WTC11 (cell line): ENCODE data around the gene DPP4. TPM values are rescaled to one million over a fixed set of nuclear protein-coding genes. Genes with fewer than 3 reads are reported as not detected.

ENCODE experiments used
- ATAC-seq: fragments of 200-7000 bp; cut with Tn5 transposase; 2 replicates; pipeline ENCODE4 v1.10.0; 2021; ENCODE audit warnings: mild to moderate bottlenecking, moderate library complexity
- CTCF ChIA-PET: fragments of 300-600 bp; sonication (Branson Sonifier 250); formaldehyde crosslinking; loops from one replicate; lab custom pipeline; 2021; ENCODE audit warnings: antibody characterized with exemption; lab: Charles Lee
- POLR2A ChIA-PET: fragments of 350-600 bp; sonication (Branson Sonifier 250); formaldehyde crosslinking; loops from one replicate; lab custom pipeline; 2021; ENCODE audit warnings: antibody characterized with exemption; lab: Charles Lee
- DNase-seq: peaks from one replicate; pipeline ENCODE4 v3.0.0; 2021; ENCODE audit warnings: low spot score
- H3K27ac Mint-ChIP-seq: 2 replicates; pipeline ENCODE4 v1.8.0; 2021; ENCODE audit warnings: mixed read lengths
- H3K27me3 Mint-ChIP-seq: 2 replicates; pipeline ENCODE4 v1.8.0; 2021; ENCODE audit warnings: low read depth, mild to moderate bottlenecking, moderate library complexity, mixed read lengths
- H3K36me3 Mint-ChIP-seq: 2 replicates; pipeline ENCODE4 v1.8.0; 2021; ENCODE audit warnings: mixed read lengths
- H3K4me1 Mint-ChIP-seq: 2 replicates; pipeline ENCODE4 v1.8.0; 2022; ENCODE audit warnings: mixed read lengths
- H3K4me3 Mint-ChIP-seq: 2 replicates; pipeline ENCODE4 v1.8.0; 2021; ENCODE audit warnings: mild to moderate bottlenecking, moderate library complexity, mixed read lengths
- H3K9me3 Mint-ChIP-seq: 2 replicates; pipeline ENCODE4 v1.8.0; 2021; ENCODE audit warnings: mixed read lengths
- AR ChIP-seq: fragments of 250-450 bp; sonication (Bioruptor Pico); IDR thresholded peaks from 2 replicates; pipeline ENCODE4 v1.9.0; 2021; ENCODE audit warnings: mild to moderate bottlenecking
- CREM ChIP-seq: sonication (generic); formaldehyde crosslinking; IDR thresholded peaks from 2 replicates; pipeline ENCODE4 v1.8.1; 2022; ENCODE audit warnings: mild to moderate bottlenecking, missing genetic modification reagents, moderate library complexity
- EMX1 ChIP-seq: fragments of 250-450 bp; sonication (Bioruptor Pico); IDR thresholded peaks from 2 replicates; pipeline ENCODE4 v1.8.0; 2021; ENCODE audit warnings: mild to moderate bottlenecking
- ETV6 ChIP-seq: sonication (generic); formaldehyde crosslinking; IDR thresholded peaks from 2 replicates; pipeline ENCODE4 v1.8.1; 2022; ENCODE audit warnings: mild to moderate bottlenecking, missing genetic modification reagents
- FOXK1 ChIP-seq: sonication (generic); formaldehyde crosslinking; IDR thresholded peaks from 2 replicates; pipeline ENCODE4 v1.8.0; 2022; ENCODE audit warnings: mild to moderate bottlenecking, moderate library complexity, missing genetic modification reagents
- GABPB1 ChIP-seq: sonication (generic); formaldehyde crosslinking; IDR thresholded peaks from 2 replicates; pipeline ENCODE4 v1.8.1; 2023; ENCODE audit warnings: mild to moderate bottlenecking, missing genetic modification reagents
- JAZF1 ChIP-seq: fragments of 250-450 bp; sonication (Bioruptor Pico); IDR thresholded peaks from 2 replicates; pipeline ENCODE4 v1.9.0; 2021; ENCODE audit warnings: moderate library complexity, mild to moderate bottlenecking, inconsistent platforms
- JUN ChIP-seq: sonication (generic); formaldehyde crosslinking; IDR thresholded peaks from 2 replicates; pipeline ENCODE4 v1.8.0; 2023; ENCODE audit warnings: mild to moderate bottlenecking, missing genetic modification reagents
- KAT7 ChIP-seq: sonication (generic); formaldehyde crosslinking; IDR thresholded peaks from 2 replicates; pipeline ENCODE4 v1.8.1; 2023; ENCODE audit warnings: missing genetic modification reagents, mild to moderate bottlenecking, borderline replicate concordance
- MXD4 ChIP-seq: fragments of 250-450 bp; sonication (Bioruptor Pico); IDR thresholded peaks from 2 replicates; pipeline ENCODE4 v1.8.0; 2021; ENCODE audit warnings: mild to moderate bottlenecking, moderate library complexity, borderline replicate concordance
- NFATC4 ChIP-seq: fragments of 250-450 bp; sonication (Bioruptor Pico); IDR thresholded peaks from 2 replicates; pipeline ENCODE4 v1.9.0; 2021; ENCODE audit warnings: mild to moderate bottlenecking
- PREB ChIP-seq: sonication (generic); formaldehyde crosslinking; IDR thresholded peaks from 2 replicates; pipeline ENCODE4 v1.8.1; 2022; ENCODE audit warnings: mild to moderate bottlenecking, missing genetic modification reagents, moderate library complexity, borderline replicate concordance
- PRRX2 ChIP-seq: fragments of 250-450 bp; sonication (Bioruptor Pico); IDR thresholded peaks from 2 replicates; pipeline ENCODE4 v1.8.0; 2021; ENCODE audit warnings: mild to moderate bottlenecking
- RORB ChIP-seq: fragments of 250-450 bp; sonication (Bioruptor Pico); IDR thresholded peaks from 2 replicates; pipeline ENCODE4 v1.9.0; 2021; ENCODE audit warnings: mild to moderate bottlenecking
- SMAD4 ChIP-seq: sonication (generic); formaldehyde crosslinking; IDR thresholded peaks from 2 replicates; pipeline ENCODE4 v1.8.0; 2022; ENCODE audit warnings: mild to moderate bottlenecking, missing genetic modification reagents
- SOX15 ChIP-seq: fragments of 250-450 bp; sonication (Bioruptor Pico); IDR thresholded peaks from 2 replicates; pipeline ENCODE4 v1.9.0; 2021; ENCODE audit warnings: mild to moderate bottlenecking
- USF2 ChIP-seq: sonication (generic); formaldehyde crosslinking; IDR thresholded peaks from 2 replicates; pipeline ENCODE4 v1.8.1; 2023; ENCODE audit warnings: mild to moderate bottlenecking, missing genetic modification reagents, moderate library complexity
- ZBTB21 ChIP-seq: sonication (generic); formaldehyde crosslinking; IDR thresholded peaks from 2 replicates; pipeline ENCODE4 v1.8.1; 2023; ENCODE audit warnings: mild to moderate bottlenecking, missing genetic modification reagents, borderline replicate concordance
- ZNF281 ChIP-seq: sonication (generic); formaldehyde crosslinking; IDR thresholded peaks from 2 replicates; pipeline ENCODE4 v1.8.0; 2023; ENCODE audit warnings: mild to moderate bottlenecking, missing genetic modification reagents
- ZNF425 ChIP-seq: fragments of 250-450 bp; sonication (Bioruptor Pico); conservative IDR thresholded peaks from 2 replicates; pipeline ENCODE4 v1.9.0; 2021; ENCODE audit warnings: mild to moderate bottlenecking
- total RNA-seq: library from RNA; stranded (reverse); gene quantifications from 3 replicates; pipeline ENCODE4 v1.2.3, GENCODE V29; 2021
- TF ChIP-seq, protein P1 (sequence below): sonication (generic); formaldehyde crosslinking; IDR thresholded peaks from 2 replicates; pipeline ENCODE4 v1.8.0; 2022; ENCODE audit warnings: mild to moderate bottlenecking, missing genetic modification reagents
- TF ChIP-seq, protein P2 (sequence below): sonication (generic); formaldehyde crosslinking; conservative IDR thresholded peaks from 2 replicates; pipeline ENCODE4 v1.8.1; 2022; ENCODE audit warnings: mild to moderate bottlenecking, missing genetic modification reagents
- TF ChIP-seq, protein P3 (sequence below): sonication (generic); formaldehyde crosslinking; IDR thresholded peaks from 2 replicates; pipeline ENCODE4 v1.8.0; 2023; ENCODE audit warnings: missing genetic modification reagents
- TF ChIP-seq, protein P4 (sequence below): fragments of 200-600 bp; IDR thresholded peaks from 2 replicates; pipeline ENCODE4 v1.8.0; 2022; ENCODE audit warnings: antibody characterized with exemption

The DPP4 gene
- total RNA-seq, 1 experiment from 2014 or later, result 3.6 TPM

DNA sequence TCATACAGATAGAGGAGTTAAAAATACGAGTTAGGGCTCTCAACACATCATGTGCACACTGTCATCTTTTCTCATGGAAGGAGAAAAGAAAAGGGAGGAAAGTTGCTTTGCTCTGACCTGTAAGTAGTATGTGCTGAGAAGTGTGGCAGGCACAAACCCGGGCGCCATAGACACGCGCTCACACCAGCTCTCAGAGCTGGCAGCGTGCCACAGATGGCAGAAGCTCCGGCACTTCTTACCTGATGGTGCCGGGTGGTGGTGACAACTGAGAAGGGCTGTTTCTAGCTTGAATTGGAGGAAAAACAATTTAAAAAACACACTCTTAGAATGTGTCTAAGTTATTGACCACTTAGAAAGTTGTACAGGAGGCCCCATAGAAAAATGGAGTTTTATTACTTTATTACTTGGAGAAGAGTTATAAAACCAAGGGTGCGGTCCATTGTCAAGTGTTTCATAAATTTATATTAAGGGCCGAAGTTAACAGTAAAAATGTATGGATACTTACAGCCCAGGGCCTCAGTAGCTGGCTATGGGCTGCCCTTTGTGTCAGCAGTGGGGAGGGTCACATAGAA, 92.2 kb downstream of the DPP4 start:
- no peaks in the 10 kb centered on the region for H3K27me3 Mint-ChIP-seq
- no peak overlapping the region for H3K27ac Mint-ChIP-seq
- no peak overlapping the region for H3K4me3 Mint-ChIP-seq
- DNase-seq (no peak), ATAC-seq (no peak)
- H3K4me1 Mint-ChIP-seq, result peaks cover 6% of the 10 kb centered on the region
- H3K9me3 Mint-ChIP-seq, result no peaks in the 10 kb centered on the region
- ChIA-PET CTCF (no interaction called here), POLR2A (no interaction called here)
- no peaks in the 10 kb centered on the region for H3K36me3 Mint-ChIP-seq
- TF ChIP-seq GABPB1, result no peak
- TF ChIP-seq USF2 (CRISPR knock-in tag), result no peak
- TF ChIP-seq MXD4 (CRISPR knock-in tag), result no peak
- no peak for TF ChIP-seq PRRX2 (CRISPR knock-in tag)
- no peak for TF ChIP-seq SOX15
- no peak for TF ChIP-seq AR (CRISPR knock-in tag)
- TF ChIP-seq, protein P1, sequence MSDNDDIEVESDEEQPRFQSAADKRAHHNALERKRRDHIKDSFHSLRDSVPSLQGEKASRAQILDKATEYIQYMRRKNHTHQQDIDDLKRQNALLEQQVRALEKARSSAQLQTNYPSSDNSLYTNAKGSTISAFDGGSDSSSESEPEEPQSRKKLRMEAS (CRISPR knock-in tag), result no peak
- no peak for TF ChIP-seq RORB (CRISPR knock-in tag)
- TF ChIP-seq, protein P2, sequence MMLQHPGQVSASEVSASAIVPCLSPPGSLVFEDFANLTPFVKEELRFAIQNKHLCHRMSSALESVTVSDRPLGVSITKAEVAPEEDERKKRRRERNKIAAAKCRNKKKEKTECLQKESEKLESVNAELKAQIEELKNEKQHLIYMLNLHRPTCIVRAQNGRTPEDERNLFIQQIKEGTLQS (CRISPR knock-in tag), result no peak
- no peak for TF ChIP-seq EMX1 (CRISPR knock-in tag)
- TF ChIP-seq FOXK1 (CRISPR knock-in tag), result no peak
- TF ChIP-seq ZNF281 (CRISPR knock-in tag), result no peak
- no peak for TF ChIP-seq ZBTB21 (CRISPR knock-in tag)
- TF ChIP-seq ETV6 (CRISPR knock-in tag), result no peak
- no peak for TF ChIP-seq KAT7 (CRISPR knock-in tag)
- no peak for TF ChIP-seq JUN (CRISPR knock-in tag)
- TF ChIP-seq, all 79 proteins: peak for 0

DNA sequence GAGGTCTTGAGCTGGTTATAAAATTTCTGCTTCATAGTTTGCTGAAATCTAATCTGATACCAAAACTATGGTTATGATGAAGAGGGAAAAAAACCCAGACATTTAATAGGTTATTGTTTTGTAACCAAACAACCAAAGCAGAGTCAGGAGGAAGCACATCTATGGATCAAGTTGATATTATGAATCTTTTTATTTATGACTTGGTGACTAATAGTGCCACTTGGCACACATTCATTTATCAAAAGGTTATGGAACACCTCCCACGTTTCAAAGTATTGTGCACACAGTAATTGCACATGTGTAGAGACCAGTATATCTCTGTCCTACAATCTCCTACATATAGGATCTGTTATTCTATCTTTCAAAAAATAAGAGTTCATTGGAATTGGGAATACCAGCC, 93.0 kb downstream of the DPP4 start:
- H3K9me3 Mint-ChIP-seq, result no peaks in the 10 kb centered on the region
- ChIA-PET POLR2A (no interaction called here), CTCF (no interaction called here)
- H3K27ac Mint-ChIP-seq, result no peak overlapping the region
- no peak for ATAC-seq
- no peak for DNase-seq
- H3K4me3 Mint-ChIP-seq, result no peak overlapping the region
- no peaks in the 10 kb centered on the region for H3K27me3 Mint-ChIP-seq
- peaks cover 6% of the 10 kb centered on the region for H3K4me1 Mint-ChIP-seq
- no peaks in the 10 kb centered on the region for H3K36me3 Mint-ChIP-seq
- TF ChIP-seq PREB (no peak), SMAD4 (CRISPR knock-in tag) (no peak), CREM (CRISPR knock-in tag) (no peak), JAZF1 (no peak), NFATC4 (CRISPR knock-in tag) (no peak), ZNF425 (CRISPR knock-in tag) (no peak)
- TF ChIP-seq, protein P3, sequence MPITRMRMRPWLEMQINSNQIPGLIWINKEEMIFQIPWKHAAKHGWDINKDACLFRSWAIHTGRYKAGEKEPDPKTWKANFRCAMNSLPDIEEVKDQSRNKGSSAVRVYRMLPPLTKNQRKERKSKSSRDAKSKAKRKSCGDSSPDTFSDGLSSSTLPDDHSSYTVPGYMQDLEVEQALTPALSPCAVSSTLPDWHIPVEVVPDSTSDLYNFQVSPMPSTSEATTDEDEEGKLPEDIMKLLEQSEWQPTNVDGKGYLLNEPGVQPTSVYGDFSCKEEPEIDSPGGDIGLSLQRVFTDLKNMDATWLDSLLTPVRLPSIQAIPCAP (CRISPR knock-in tag), result no peak
- TF ChIP-seq, protein P4, sequence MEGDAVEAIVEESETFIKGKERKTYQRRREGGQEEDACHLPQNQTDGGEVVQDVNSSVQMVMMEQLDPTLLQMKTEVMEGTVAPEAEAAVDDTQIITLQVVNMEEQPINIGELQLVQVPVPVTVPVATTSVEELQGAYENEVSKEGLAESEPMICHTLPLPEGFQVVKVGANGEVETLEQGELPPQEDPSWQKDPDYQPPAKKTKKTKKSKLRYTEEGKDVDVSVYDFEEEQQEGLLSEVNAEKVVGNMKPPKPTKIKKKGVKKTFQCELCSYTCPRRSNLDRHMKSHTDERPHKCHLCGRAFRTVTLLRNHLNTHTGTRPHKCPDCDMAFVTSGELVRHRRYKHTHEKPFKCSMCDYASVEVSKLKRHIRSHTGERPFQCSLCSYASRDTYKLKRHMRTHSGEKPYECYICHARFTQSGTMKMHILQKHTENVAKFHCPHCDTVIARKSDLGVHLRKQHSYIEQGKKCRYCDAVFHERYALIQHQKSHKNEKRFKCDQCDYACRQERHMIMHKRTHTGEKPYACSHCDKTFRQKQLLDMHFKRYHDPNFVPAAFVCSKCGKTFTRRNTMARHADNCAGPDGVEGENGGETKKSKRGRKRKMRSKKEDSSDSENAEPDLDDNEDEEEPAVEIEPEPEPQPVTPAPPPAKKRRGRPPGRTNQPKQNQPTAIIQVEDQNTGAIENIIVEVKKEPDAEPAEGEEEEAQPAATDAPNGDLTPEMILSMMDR, result no peak
